MM.1S (cell line): ENCODE measurements around the gene CHRNB1.

Source experiments
- DNase-seq: peaks from one replicate; pipeline ENCODE4 v3.0.0-alpha.2; 2015
- H2AFZ ChIP-seq: fragments of 300-600 bp; sonication (generic); 2 replicates; pipeline ENCODE4 v1.6.0; 2016; ENCODE audit warnings: antibody characterized with exemption, low read length
- H3F3A ChIP-seq: fragments of 300-600 bp; sonication (generic); 2 replicates; pipeline ENCODE4 v1.6.1; 2016; ENCODE audit warnings: mild to moderate bottlenecking, antibody characterized with exemption, low read length, moderate library complexity, mixed read lengths; ENCODE audit not compliant: insufficient read depth
- H3K27ac ChIP-seq: fragments of 300-600 bp; sonication (generic); 2 replicates; pipeline ENCODE4 v1.5.1; 2016; ENCODE audit warnings: mild to moderate bottlenecking, low read length
- H3K27me3 ChIP-seq: fragments of 300-600 bp; sonication (generic); replicated peaks from 2 replicates; pipeline ENCODE4 v1.6.0; 2016; ENCODE audit warnings: low read length; ENCODE audit not compliant: insufficient read depth
- H3K36me3 ChIP-seq: fragments of 300-600 bp; sonication (generic); replicated peaks from 2 replicates; pipeline ENCODE4 v1.6.1; 2016; ENCODE audit warnings: mild to moderate bottlenecking, low read length, mixed read lengths; ENCODE audit not compliant: insufficient read depth
- H3K4me1 ChIP-seq: fragments of 300-600 bp; sonication (generic); 2 replicates; pipeline ENCODE4 v1.6.1; 2016; ENCODE audit warnings: low read length, mixed read lengths
- H3K4me2 ChIP-seq: fragments of 300-600 bp; sonication (generic); 2 replicates; pipeline ENCODE4 v1.6.0; 2016; ENCODE audit warnings: low read depth, low read length
- H3K4me3 ChIP-seq: fragments of 300-600 bp; sonication (generic); 2 replicates; pipeline ENCODE4 v1.5.1; 2016; ENCODE audit warnings: low read length, mixed read lengths
- H3K79me2 ChIP-seq: fragments of 300-600 bp; sonication (generic); 2 replicates; pipeline ENCODE4 v1.6.1; 2016; ENCODE audit warnings: mixed run types, low read length, mixed read lengths
- H3K9ac ChIP-seq: fragments of 300-600 bp; sonication (generic); 2 replicates; pipeline ENCODE4 v1.6.1; 2016; ENCODE audit warnings: low read length, mixed read lengths
- H3K9me2 ChIP-seq: fragments of 300-600 bp; sonication (generic); replicated peaks from 2 replicates; pipeline ENCODE4 v1.6.1; 2016; ENCODE audit warnings: mild to moderate bottlenecking, low read length, mixed read lengths; ENCODE audit not compliant: insufficient read depth
- H3K9me3 ChIP-seq: fragments of 300-600 bp; sonication (generic); replicated peaks from 2 replicates; pipeline ENCODE4 v1.6.1; 2016; ENCODE audit warnings: mild to moderate bottlenecking, low read length, mixed read lengths; ENCODE audit not compliant: insufficient read depth
- H4K20me1 ChIP-seq: fragments of 300-600 bp; sonication (generic); 2 replicates; pipeline ENCODE4 v1.6.1; 2016; ENCODE audit warnings: mild to moderate bottlenecking, low read length, moderate library complexity, mixed read lengths; ENCODE audit not compliant: insufficient read depth
- CTCF ChIP-seq: fragments of 300-600 bp; sonication (generic); IDR thresholded peaks from 2 replicates; pipeline ENCODE4 v1.5.1; 2016; ENCODE audit warnings: antibody characterized with exemption, low read length, mixed read lengths
- EZH2 ChIP-seq: fragments of 300-600 bp; sonication (generic); optimal IDR thresholded peaks from 2 replicates; pipeline ENCODE3; 2017; ENCODE audit warnings: low read depth, mild to moderate bottlenecking, antibody characterized with exemption, low read length, mixed read lengths
- EZH2phosphoT487 ChIP-seq: fragments of 300-600 bp; sonication (generic); IDR thresholded peaks from 2 replicates; pipeline ENCODE4 v1.6.1; 2018; ENCODE audit warnings: antibody characterized with exemption, low read length

CHRNB1 gene

GRCh38 chr17:7437950-7438614 lies 6.8 kb upstream of the CHRNB1 start:
- H3K9me3 ChIP-seq, result no peaks in the 10 kb centered on the region
- peaks cover 14% of the 10 kb centered on the region for H3F3A ChIP-seq
- H3K36me3 ChIP-seq, result no peaks in the 10 kb centered on the region
- H3K4me1 ChIP-seq, result peaks cover 10% of the 10 kb centered on the region
- DNase-seq, result no peak
- no peaks in the 10 kb centered on the region for H4K20me1 ChIP-seq
- H3K27me3 ChIP-seq, result peaks cover 49% of the 10 kb centered on the region
- no peaks in the 10 kb centered on the region for H3K9me2 ChIP-seq
- H3K27ac ChIP-seq, result no peak overlapping the region
- no peak for TF ChIP-seq EZH2
- no peak for TF ChIP-seq CTCF
- no peak for TF ChIP-seq EZH2phosphoT487
- H2AFZ ChIP-seq, result no peak overlapping the region
- H3K9ac ChIP-seq, result no peak overlapping the region
- H3K4me3 ChIP-seq, result no peak overlapping the region
- H3K79me2 ChIP-seq, result no peaks in the 10 kb centered on the region
- no peak overlapping the region for H3K4me2 ChIP-seq

- Histone ChIP-seq H3K9me2 (no peaks in the 10 kb centered on the region), H2AFZ (no peak overlapping the region), H3K4me1 (peaks cover 10% of the 10 kb centered on the region), H3K4me3 (no peak overlapping the region), H3F3A (peaks cover 14% of the 10 kb centered on the region), H3K9ac (no peak overlapping the region), H3K36me3 (no peaks in the 10 kb centered on the region), H3K27me3 (peaks cover 57% of the 10 kb centered on the region), H3K4me2 (no peak overlapping the region), H3K79me2 (no peaks in the 10 kb centered on the region), H4K20me1 (no peaks in the 10 kb centered on the region), H3K27ac (no peak overlapping the region), H3K9me3 (no peaks in the 10 kb centered on the region)
- TF ChIP-seq EZH2 (no peak), CTCF (no peak), EZH2phosphoT487 (no peak)
- no peak for DNase-seq
Observed at GRCh38 chr17:7438656-7439460, 6.0 kb upstream of the CHRNB1 start.

- Histone ChIP-seq H3K9me3 (no peaks in the 10 kb centered on the region), H3K4me2 (peak within 1 kb of the TSS; percentile 33; the same call in 1 of the 2 replicates), H3K79me2 (no peaks in the 10 kb centered on the region), H3K27ac (no peak within 1 kb of the TSS), H4K20me1 (no peaks in the 10 kb centered on the region), H3K36me3 (no peaks in the 10 kb centered on the region), H2AFZ (no peak within 1 kb of the TSS), H3K4me3 (no peak within 1 kb of the TSS), H3K9me2 (no peaks in the 10 kb centered on the region), H3F3A (peaks cover 14% of the 10 kb centered on the region), H3K27me3 (peaks cover 64% of the 10 kb centered on the region), H3K4me1 (peaks cover 10% of the 10 kb centered on the region), H3K9ac (no peak within 1 kb of the TSS)
- no peak for DNase-seq
- TF ChIP-seq EZH2phosphoT487 (no peak), EZH2 (no peak), CTCF (no peak)
Observed at GRCh38 chr17:7439462-7440112, 5.3 kb upstream of the CHRNB1 start, which contains the start of gene FGF11. Gene FGF11 (plus strand): TSS chr17:7439512. CDS start chr17:7439621, 109 bp downstream.
